Suprapubic skin (tissue), 4 donors: ENCODE results near the gene RPTOR.
"Not testable (repeated sequence)": the region's sequence is repeated elsewhere in the genome, so short reads cannot be mapped to it uniquely, and the experiment has no call there.

Source experiments
- EP300 ChIP-seq: sonication (generic); formaldehyde crosslinking; IDR thresholded peaks from one replicate; pipeline ENCODE4 v1.6.1; 2017; ENCODE audit warnings: antibody characterized with exemption
- POLR2A ChIP-seq, 2 donors: fragments of 450-650 bp; IDR thresholded peaks; one replicate each; pipeline ENCODE4 v1.6.1; 2017; ENCODE audit warnings: antibody characterized with exemption in 2 of 2, mild to moderate bottlenecking in 2 of 2, moderate library complexity in 2 of 2
- POLR2AphosphoS5 ChIP-seq, 3 donors: sonication (generic); formaldehyde crosslinking; IDR thresholded peaks; one replicate each; pipeline ENCODE4 v1.6.1; 2017; ENCODE audit warnings: antibody characterized with exemption in 3 of 3
- TF ChIP-seq, protein P1 (sequence below), 2 donors: fragments of 200-600 bp in 1 of 2; fragments of 450-650 bp in 1 of 2; sonication (generic) in 1 of 2; IDR thresholded peaks; one replicate each; pipeline ENCODE4 v1.5.1; 2016 to 2019; ENCODE audit warnings: antibody characterized with exemption in 2 of 2, mild to moderate bottlenecking in 1 of 2, moderate library complexity in 1 of 2

DNA sequence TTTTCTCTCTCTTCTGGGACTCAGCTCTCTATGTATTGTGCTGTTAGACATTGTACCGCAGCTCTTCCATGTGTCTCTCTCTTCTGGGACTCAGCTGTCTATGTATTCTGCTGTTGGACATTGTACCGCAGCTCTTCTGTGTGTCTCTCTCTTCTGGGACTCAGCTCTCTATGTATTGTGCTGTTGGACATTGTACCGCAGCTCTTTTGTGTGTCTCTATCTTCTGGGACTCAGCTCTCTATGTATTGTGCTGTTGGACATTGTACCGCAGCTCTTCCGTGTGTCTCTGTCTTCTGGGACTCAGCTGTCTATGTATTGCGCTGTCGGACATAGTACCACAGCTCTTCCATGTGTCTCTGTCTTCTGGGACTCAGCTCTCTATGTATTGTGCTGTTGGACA is 84.2 kb downstream of the RPTOR start:
- TF ChIP-seq POLR2AphosphoS5 (IDR thresholded peaks at IDR 0.05); POLR2A (IDR thresholded peaks at IDR 0.05); EP300: not testable (repeated sequence)
- TF ChIP-seq, protein P1, sequence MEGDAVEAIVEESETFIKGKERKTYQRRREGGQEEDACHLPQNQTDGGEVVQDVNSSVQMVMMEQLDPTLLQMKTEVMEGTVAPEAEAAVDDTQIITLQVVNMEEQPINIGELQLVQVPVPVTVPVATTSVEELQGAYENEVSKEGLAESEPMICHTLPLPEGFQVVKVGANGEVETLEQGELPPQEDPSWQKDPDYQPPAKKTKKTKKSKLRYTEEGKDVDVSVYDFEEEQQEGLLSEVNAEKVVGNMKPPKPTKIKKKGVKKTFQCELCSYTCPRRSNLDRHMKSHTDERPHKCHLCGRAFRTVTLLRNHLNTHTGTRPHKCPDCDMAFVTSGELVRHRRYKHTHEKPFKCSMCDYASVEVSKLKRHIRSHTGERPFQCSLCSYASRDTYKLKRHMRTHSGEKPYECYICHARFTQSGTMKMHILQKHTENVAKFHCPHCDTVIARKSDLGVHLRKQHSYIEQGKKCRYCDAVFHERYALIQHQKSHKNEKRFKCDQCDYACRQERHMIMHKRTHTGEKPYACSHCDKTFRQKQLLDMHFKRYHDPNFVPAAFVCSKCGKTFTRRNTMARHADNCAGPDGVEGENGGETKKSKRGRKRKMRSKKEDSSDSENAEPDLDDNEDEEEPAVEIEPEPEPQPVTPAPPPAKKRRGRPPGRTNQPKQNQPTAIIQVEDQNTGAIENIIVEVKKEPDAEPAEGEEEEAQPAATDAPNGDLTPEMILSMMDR (IDR thresholded peaks at IDR 0.05): not testable (repeated sequence)
